OCI-LY7 (cell line): ENCODE results near the gene GPRC5C. TPM values are rescaled to one million over a fixed set of nuclear protein-coding genes. Genes with fewer than 3 reads are reported as not detected.

Experiments used
- BruUV-seq: library from RNA; stranded (reverse); fragments of 400-500 nt; replicated peaks from 2 replicates; lab custom pipeline; 2021; lab: Mats Ljungman, UMichigan
- CTCF ChIA-PET: fragments of 300-600 bp; sonication (Branson Sonifier 250); formaldehyde crosslinking; loops from one replicate; lab custom pipeline; 2022; ENCODE audit warnings: antibody characterized with exemption; ENCODE audit not compliant: unreplicated experiment; lab: Charles Lee
- POLR2A ChIA-PET: fragments of 300-600 bp; sonication (Branson Sonifier 250); formaldehyde crosslinking; loops from one replicate; lab custom pipeline; 2022; ENCODE audit warnings: antibody characterized with exemption; lab: Charles Lee
- DNase-seq: peaks from one replicate; pipeline ENCODE4 v3.0.0-alpha.2; 2015; ENCODE audit warnings: low spot score
- H2AFZ ChIP-seq: fragments of 200-600 bp; sonication (generic), shearing (Covaris generic); 2 replicates; pipeline ENCODE4 v1.6.1; 2014; ENCODE audit warnings: mild to moderate bottlenecking, antibody characterized with exemption, low read length, moderate library complexity
- H3K27ac ChIP-seq: fragments of 200-600 bp; sonication (generic); 2 replicates; pipeline ENCODE4 v1.5.1; 2014; ENCODE audit warnings: mixed run types, low read depth, mild to moderate bottlenecking, moderate library complexity, low read length, inconsistent platforms; ENCODE audit not compliant: poor library complexity, severe bottlenecking
- H3K36me3 ChIP-seq: fragments of 200-600 bp; sonication (generic); 2 replicates; pipeline ENCODE4 v1.6.1; 2014; ENCODE audit warnings: mild to moderate bottlenecking, antibody characterized with exemption, low read length, moderate library complexity, mixed read lengths; ENCODE audit not compliant: insufficient read depth
- H3K4me1 ChIP-seq: fragments of 200-600 bp; sonication (generic); 2 replicates; pipeline ENCODE4 v1.5.1; 2014; ENCODE audit warnings: mild to moderate bottlenecking, low read length; ENCODE audit not compliant: insufficient read depth, poor library complexity, severe bottlenecking
- H3K4me2 ChIP-seq: fragments of 200-600 bp; sonication (generic); 2 replicates; pipeline ENCODE4 v1.6.1; 2014; ENCODE audit warnings: mild to moderate bottlenecking, low read length
- H3K4me3 ChIP-seq: fragments of 200-600 bp; sonication (generic); 2 replicates; pipeline ENCODE4 v1.5.1; 2014; ENCODE audit warnings: mild to moderate bottlenecking, low read depth, low read length; ENCODE audit not compliant: poor library complexity, severe bottlenecking
- H3K79me2 ChIP-seq: fragments of 200-600 bp; sonication (generic); 2 replicates; pipeline ENCODE4 v1.6.1; 2016; ENCODE audit warnings: low read depth, mild to moderate bottlenecking, low read length, moderate library complexity, mixed read lengths; ENCODE audit not compliant: insufficient read depth
- H3K9me2 ChIP-seq: fragments of 200-600 bp; sonication (generic); 2 replicates; pipeline ENCODE4 v1.6.1; 2016; ENCODE audit warnings: mild to moderate bottlenecking, low read length, mixed read lengths; ENCODE audit not compliant: insufficient read depth
- H3K9me3 ChIP-seq: fragments of 200-600 bp; sonication (generic); 2 replicates; pipeline ENCODE4 v1.6.1; 2014; ENCODE audit warnings: mild to moderate bottlenecking, mixed run types, low read length, mixed read lengths
- H4K20me1 ChIP-seq: fragments of 200-600 bp; sonication (generic); 2 replicates; pipeline ENCODE4 v1.6.1; 2014; ENCODE audit warnings: mild to moderate bottlenecking, antibody characterized with exemption, low read length, moderate library complexity, mixed read lengths; ENCODE audit not compliant: insufficient read depth
- CTCF ChIP-seq: fragments of 200-600 bp; sonication (generic); conservative IDR thresholded peaks from 2 replicates; pipeline ENCODE4 v1.5.1; 2014; ENCODE audit warnings: mild to moderate bottlenecking, antibody characterized with exemption, low read length, moderate library complexity, mixed read lengths
- EZH2phosphoT487 ChIP-seq: fragments of 200-600 bp; sonication (generic); IDR thresholded peaks from 2 replicates; pipeline ENCODE4 v1.6.1; 2018; ENCODE audit warnings: low read depth, borderline replicate concordance, mild to moderate bottlenecking, mixed run types, antibody characterized with exemption, low read length, moderate library complexity, mixed read lengths
- intact Hi-C: fragments of 100-400 bp; cut with micrococcal nuclease; formaldehyde crosslinking; loops from one replicate; pipeline ENCODE4 v1.10.0; 2022; ENCODE audit not compliant: unreplicated experiment
- total RNA-seq, 2 experiments: library from RNA; depleted of rRNA in 1 of 2; stranded (reverse); fragments of >200 nt in 1 of 2; shearing (Covaris generic) in 1 of 2; gene quantifications; 2 replicates each; pipeline ENCODE4 v1.2.3, GENCODE V29; 2014 to 2022

GPRC5C gene
- total RNA-seq, 2 experiments from 2014 or later: 1.1 to 19.5 TPM

GRCh38 chr17:74412581-74412980, 19.3 kb upstream of the GPRC5C start:
- intact Hi-C loops: no loop called here
- H4K20me1 ChIP-seq: no peaks in the 10 kb centered on the region
- no peaks in the 10 kb centered on the region for H3K79me2 ChIP-seq
- H2AFZ ChIP-seq: no peak overlapping the region
- no TSS peak for BruUV-seq
- H3K27ac ChIP-seq: no peak overlapping the region
- POLR2A ChIA-PET: interaction anchor here (0.6 to 1.1 kb wide), 5 partner anchors 8 to 941 kb away, joined by 3 to 5 read pairs (median 3); no protein-coding TSS in a partner anchor
- DNase-seq: no peak
- H3K4me3 ChIP-seq: no peak overlapping the region
- H3K4me2 ChIP-seq: no peak overlapping the region
- no peaks in the 10 kb centered on the region for H3K9me3 ChIP-seq
- TF ChIP-seq EZH2phosphoT487: no peak
- TF ChIP-seq CTCF: no peak
- peaks cover 47% of the 10 kb centered on the region for H3K4me1 ChIP-seq
- H3K36me3 ChIP-seq: no peaks in the 10 kb centered on the region
- CTCF ChIA-PET: interaction anchor here (0.6 kb wide), 1 partner anchor 44 kb away, joined by 3 read pairs; no protein-coding TSS in a partner anchor
- no peaks in the 10 kb centered on the region for H3K9me2 ChIP-seq

- Histone ChIP-seq H3K27ac (no peak overlapping the region), H3K4me3 (no peak overlapping the region), H3K4me1 (peaks cover 50% of the 10 kb centered on the region), H3K9me3 (no peaks in the 10 kb centered on the region), H3K9me2 (no peaks in the 10 kb centered on the region), H3K79me2 (no peaks in the 10 kb centered on the region), H3K36me3 (no peaks in the 10 kb centered on the region), H2AFZ (no peak overlapping the region), H4K20me1 (no peaks in the 10 kb centered on the region), H3K4me2 (0 out of 2 replicates have a peak overlapping the region, but pooled peaks have one; percentile 3)
- TF ChIP-seq CTCF: no peak
- no peak for TF ChIP-seq EZH2phosphoT487
- no peak for DNase-seq
- BruUV-seq: no TSS peak
- POLR2A ChIA-PET: no interaction called here
- intact Hi-C loops: no loop called here
- CTCF ChIA-PET: no interaction called here
Observed at GRCh38 chr17:74413491-74413890, 18.4 kb upstream of the GPRC5C start.

- no peaks in the 10 kb centered on the region for H3K9me2 ChIP-seq
- ChIA-PET POLR2A (no interaction called here), CTCF (no interaction called here)
- intact Hi-C loops: no loop called here
- peak overlapping the region; percentile 56 for H3K27ac ChIP-seq
- no peaks in the 10 kb centered on the region for H4K20me1 ChIP-seq
- peak overlapping the region; percentile 51; the same call in 1 of the 2 replicates for H2AFZ ChIP-seq
- no TSS peak for BruUV-seq
- peak; percentile 70 for DNase-seq
- H3K9me3 ChIP-seq: no peaks in the 10 kb centered on the region
- no peak for TF ChIP-seq CTCF
- no peak for TF ChIP-seq EZH2phosphoT487
- H3K4me2 ChIP-seq: peak overlapping the region; percentile 65
- peaks cover 50% of the 10 kb centered on the region for H3K4me1 ChIP-seq
- no peaks in the 10 kb centered on the region for H3K79me2 ChIP-seq
- H3K36me3 ChIP-seq: no peaks in the 10 kb centered on the region
- H3K4me3 ChIP-seq: peak overlapping the region; percentile 10
Observed at GRCh38 chr17:74414510-74414909, 17.4 kb upstream of the GPRC5C start.
